Tibial artery (tissue), 4 donors: ENCODE measurements around the gene MCTP1.

ENCODE experiments used
- DNase-seq, 2 donors: peaks; one replicate each; pipeline ENCODE4 v3.0.0-alpha.2; 2019
- H3K27ac ChIP-seq, 2 donors: fragments of 200-600 bp; sonication (generic) in 1 of 2; 1 replicate in 1 of 2; 2 replicates in 1 of 2; pipeline ENCODE4 v1.5.1; 2018 to 2019; ENCODE audit warnings: mild to moderate bottlenecking in 1 of 2
- H3K27me3 ChIP-seq, 2 donors: fragments of 200-600 bp; sonication (generic) in 1 of 2; one replicate each; pipeline versions ENCODE4 v1.5.1 to v1.6.0; 2016 to 2019
- H3K36me3 ChIP-seq, 3 donors: fragments of 200-600 bp; sonication (generic) in 2 of 3; one replicate each; pipeline ENCODE4 v1.5.1; 2016 to 2019; ENCODE audit warnings: mild to moderate bottlenecking in 2 of 3
- H3K4me1 ChIP-seq, 4 donors: fragments of 200-600 bp; sonication (generic) in 2 of 4; 1 replicate in 3 of 4; 2 replicates in 1 of 4; pipeline ENCODE4 v1.5.1; 2016 to 2019
- H3K4me3 ChIP-seq, 2 donors: fragments of 200-600 bp; sonication (generic) in 1 of 2; 1 replicate in 1 of 2; 2 replicates in 1 of 2; pipeline ENCODE4 v1.5.1; 2018 to 2019; ENCODE audit warnings: mild to moderate bottlenecking in 2 of 2
- H3K9me3 ChIP-seq, 3 donors: fragments of 200-600 bp; sonication (generic) in 1 of 3; one replicate each; pipeline ENCODE4 v1.5.1; 2016 to 2019
- CTCF ChIP-seq, 2 experiments: fragments of 200-600 bp in 1 of 2; fragments of 450-650 bp in 1 of 2; IDR thresholded peaks; one replicate each; pipeline ENCODE4 v1.5.1; 2017 to 2019; ENCODE audit warnings: antibody characterized with exemption in 2 of 2, mild to moderate bottlenecking in 1 of 2, moderate library complexity in 1 of 2
- intact Hi-C: fragments of 100-400 bp; cut with DNase I; formaldehyde crosslinking; loops from one replicate; pipeline ENCODE4 v1.15.0; 2023; ENCODE audit warnings: low total_unique reads

MCTP1 gene

GRCh38 chr5:94812232-94812631 is 472.7 kb downstream of the MCTP1 start:
- TF ChIP-seq CTCF (IDR thresholded peaks at IDR 0.05), result no peak
- no peaks in the 10 kb centered on the region for H3K9me3 ChIP-seq
- H3K27me3 ChIP-seq, result no peaks in the 10 kb centered on the region
- no peak for DNase-seq
- intact Hi-C loops, result no loop called here
- no peaks in the 10 kb centered on the region for H3K36me3 ChIP-seq
- no peak overlapping the region for H3K4me3 ChIP-seq
- H3K27ac ChIP-seq, result no peak overlapping the region
- no peaks in the 10 kb centered on the region for H3K4me1 ChIP-seq

GRCh38 chr5:94811331-94811730 is 473.6 kb downstream of the MCTP1 start:
- TF ChIP-seq CTCF (IDR thresholded peaks at IDR 0.05), result no peak
- no peaks in the 10 kb centered on the region for H3K9me3 ChIP-seq
- H3K4me1 ChIP-seq, result no peaks in the 10 kb centered on the region
- H3K27me3 ChIP-seq, result no peaks in the 10 kb centered on the region
- H3K36me3 ChIP-seq, result no peaks in the 10 kb centered on the region
- no peak overlapping the region for H3K27ac ChIP-seq
- no peak for DNase-seq
- intact Hi-C loops, result no loop called here
- H3K4me3 ChIP-seq, result no peak overlapping the region

GRCh38 chr5:94810877-94811276 is 474.0 kb downstream of the MCTP1 start:
- DNase-seq, result no peak
- no peak overlapping the region for H3K27ac ChIP-seq
- intact Hi-C loops, result no loop called here
- H3K4me1 ChIP-seq, result no peaks in the 10 kb centered on the region
- H3K36me3 ChIP-seq, result no peaks in the 10 kb centered on the region
- H3K4me3 ChIP-seq, result no peak overlapping the region
- no peak for TF ChIP-seq CTCF (IDR thresholded peaks at IDR 0.05)
- no peaks in the 10 kb centered on the region for H3K9me3 ChIP-seq
- no peaks in the 10 kb centered on the region for H3K27me3 ChIP-seq

- Histone ChIP-seq H3K27ac (no peak overlapping the region), H3K9me3 (no peaks in the 10 kb centered on the region), H3K36me3 (no peaks in the 10 kb centered on the region), H3K4me3 (no peak overlapping the region), H3K4me1 (no peaks in the 10 kb centered on the region), H3K27me3 (no peaks in the 10 kb centered on the region)
- intact Hi-C loops, result no loop called here
- no peak for DNase-seq
- no peak for TF ChIP-seq CTCF (IDR thresholded peaks at IDR 0.05)
These were observed 474.6 kb downstream of the MCTP1 start for GRCh38 chr5:94810281-94810680.

GRCh38 chr5:94808497-94808896 is 476.4 kb downstream of the MCTP1 start:
- Histone ChIP-seq H3K27me3 (no peaks in the 10 kb centered on the region), H3K4me1 (no peaks in the 10 kb centered on the region), H3K4me3 (no peak overlapping the region), H3K27ac (no peak overlapping the region), H3K36me3 (no peaks in the 10 kb centered on the region), H3K9me3 (no peaks in the 10 kb centered on the region)
- no peak for DNase-seq
- intact Hi-C loops, result no loop called here
- TF ChIP-seq CTCF (IDR thresholded peaks at IDR 0.05), result no peak

- H3K4me1 ChIP-seq, result no peaks in the 10 kb centered on the region
- no peaks in the 10 kb centered on the region for H3K36me3 ChIP-seq
- TF ChIP-seq CTCF (IDR thresholded peaks at IDR 0.05), result no peak
- no peak overlapping the region for H3K27ac ChIP-seq
- no peak for DNase-seq
- H3K27me3 ChIP-seq, result no peaks in the 10 kb centered on the region
- H3K9me3 ChIP-seq, result no peaks in the 10 kb centered on the region
- no peak overlapping the region for H3K4me3 ChIP-seq
- intact Hi-C loops, result no loop called here
These were observed 476.9 kb downstream of the MCTP1 start for GRCh38 chr5:94807985-94808384.
